Sigmoid colon (tissue), 4 donors: Measurements from ENCODE around the gene WDR87.

ENCODE experiments used
- POLR2A ChIP-seq, 2 donors: fragments of 450-650 bp; IDR thresholded peaks; one replicate each; pipeline ENCODE4 v1.6.1; 2016; ENCODE audit warnings: antibody characterized with exemption in 2 of 2, mild to moderate bottlenecking in 2 of 2, moderate library complexity in 2 of 2
- POLR2AphosphoS5 ChIP-seq, 4 donors: sonication (generic); formaldehyde crosslinking; IDR thresholded peaks; one replicate each; pipeline ENCODE4 v1.6.1; 2017; ENCODE audit warnings: antibody characterized with exemption in 4 of 4
- TF ChIP-seq, protein P1 (sequence below), 4 experiments: fragments of 450-650 bp in 3 of 4; fragments of 200-600 bp in 1 of 4; IDR thresholded peaks; one replicate each; pipeline ENCODE4 v1.5.1; 2016 to 2019; ENCODE audit warnings: antibody characterized with exemption in 4 of 4, mild to moderate bottlenecking in 3 of 4, moderate library complexity in 2 of 4

DNA sequence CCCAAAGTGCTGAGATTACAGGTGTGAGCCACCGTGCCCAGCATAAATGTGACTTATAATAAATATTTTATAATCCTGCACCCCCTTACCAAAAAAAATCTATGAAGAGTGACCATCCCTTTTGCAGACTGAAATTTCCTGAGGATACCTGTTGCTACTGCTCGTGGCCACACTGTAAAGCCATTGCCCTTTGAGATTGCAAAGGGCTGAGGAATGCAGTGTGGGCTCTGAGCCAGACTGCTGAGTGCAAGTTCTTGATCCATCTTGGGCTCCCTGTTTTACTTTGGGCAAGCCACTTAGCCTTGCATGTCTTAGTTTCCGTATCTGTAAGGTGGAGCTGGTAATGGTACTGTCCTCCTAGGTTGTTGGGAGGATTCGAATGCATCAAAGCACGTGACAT lies 24.0 kb upstream of the WDR87 start:
- no peak for TF ChIP-seq POLR2A (IDR thresholded peaks at IDR 0.05)
- no peak for TF ChIP-seq POLR2AphosphoS5 (IDR thresholded peaks at IDR 0.05)
- TF ChIP-seq, protein P1, sequence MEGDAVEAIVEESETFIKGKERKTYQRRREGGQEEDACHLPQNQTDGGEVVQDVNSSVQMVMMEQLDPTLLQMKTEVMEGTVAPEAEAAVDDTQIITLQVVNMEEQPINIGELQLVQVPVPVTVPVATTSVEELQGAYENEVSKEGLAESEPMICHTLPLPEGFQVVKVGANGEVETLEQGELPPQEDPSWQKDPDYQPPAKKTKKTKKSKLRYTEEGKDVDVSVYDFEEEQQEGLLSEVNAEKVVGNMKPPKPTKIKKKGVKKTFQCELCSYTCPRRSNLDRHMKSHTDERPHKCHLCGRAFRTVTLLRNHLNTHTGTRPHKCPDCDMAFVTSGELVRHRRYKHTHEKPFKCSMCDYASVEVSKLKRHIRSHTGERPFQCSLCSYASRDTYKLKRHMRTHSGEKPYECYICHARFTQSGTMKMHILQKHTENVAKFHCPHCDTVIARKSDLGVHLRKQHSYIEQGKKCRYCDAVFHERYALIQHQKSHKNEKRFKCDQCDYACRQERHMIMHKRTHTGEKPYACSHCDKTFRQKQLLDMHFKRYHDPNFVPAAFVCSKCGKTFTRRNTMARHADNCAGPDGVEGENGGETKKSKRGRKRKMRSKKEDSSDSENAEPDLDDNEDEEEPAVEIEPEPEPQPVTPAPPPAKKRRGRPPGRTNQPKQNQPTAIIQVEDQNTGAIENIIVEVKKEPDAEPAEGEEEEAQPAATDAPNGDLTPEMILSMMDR (IDR thresholded peaks at IDR 0.05), result no peak
